Measurements from ENCODE around the gene SPTB. TPM values are rescaled to one million over a fixed set of nuclear protein-coding genes. Genes with fewer than 3 reads are reported as not detected.
A peak's percentile ranks its signal among the peaks of the same experiment; 100 is the strongest.

The SPTB gene
- total and polyA plus RNA-seq, 10 donors: 0.06 to 20.9 (median 3.9) TPM

- DNase-seq: no peak
- TF ChIP-seq POLR2AphosphoS5 (IDR thresholded peaks at IDR 0.05): no peak
- no peak for TF ChIP-seq CTCF (IDR thresholded peaks at IDR 0.05 in 8 of 11, conservative IDR thresholded peaks at IDR 0.05 in 3 of 11)
- no peak for TF ChIP-seq POLR2A (IDR thresholded peaks at IDR 0.05)
- Histone ChIP-seq H3K4me1 (no peaks in the 10 kb centered on the region), H3K4me3 (no peak overlapping the region), H3K36me3 (no peaks in the 10 kb centered on the region), H3K27ac (no peak overlapping the region), H3K9me3 (no peaks in the 10 kb centered on the region), H3K27me3 (replicated peaks in 1 of 7) (no peaks in the 10 kb centered on the region)
- 95 to 100% (median 97%) methylated on average over 2 to 10 of the region's 10 CpGs for WGBS, 5 donors
- intact Hi-C loops (cut with DNase I; ENCODE audit: low total_unique reads): no loop called here
These were observed 80.2 kb downstream of the SPTB start for GRCh38 chr14:64799555-64799954.

- H3K4me3 ChIP-seq: no peak overlapping the region
- H3K27me3 ChIP-seq (replicated peaks in 1 of 7): no peaks in the 10 kb centered on the region
- 89 to 96% (median 94%) methylated on average over 11 of the region's 11 CpGs for WGBS, 5 donors
- H3K4me1 ChIP-seq: no peaks in the 10 kb centered on the region
- DNase-seq: no peak
- no peak overlapping the region for H3K27ac ChIP-seq
- intact Hi-C loops (cut with DNase I; ENCODE audit: low total_unique reads): no loop called here
- H3K36me3 ChIP-seq: no peaks in the 10 kb centered on the region
- no peaks in the 10 kb centered on the region for H3K9me3 ChIP-seq
- TF ChIP-seq CTCF (IDR thresholded peaks at IDR 0.05 in 8 of 11, conservative IDR thresholded peaks at IDR 0.05 in 3 of 11): no peak
These were observed 83.3 kb downstream of the SPTB start for GRCh38 chr14:64796369-64796768.

GRCh38 chr14:64795921-64796320, 83.8 kb downstream of the SPTB start:
- H3K36me3 ChIP-seq: no peaks in the 10 kb centered on the region
- no peak overlapping the region for H3K4me3 ChIP-seq
- intact Hi-C loops (cut with DNase I; ENCODE audit: low total_unique reads): no loop called here
- H3K27ac ChIP-seq: no peak overlapping the region
- no peaks in the 10 kb centered on the region for H3K9me3 ChIP-seq
- H3K4me1 ChIP-seq: no peaks in the 10 kb centered on the region
- TF ChIP-seq POLR2AphosphoS5 (IDR thresholded peaks at IDR 0.05) (no peak), CTCF (IDR thresholded peaks at IDR 0.05 in 8 of 11, conservative IDR thresholded peaks at IDR 0.05 in 3 of 11) (no peak), POLR2A (IDR thresholded peaks at IDR 0.05) (no peak)
- WGBS, 5 donors: 80 to 88% (median 84%) methylated on average over 3 of the region's 3 CpGs
- peak; percentile 49 for DNase-seq
- H3K27me3 ChIP-seq (replicated peaks in 1 of 7): no peaks in the 10 kb centered on the region

GRCh38 chr14:64795211-64795610, 84.5 kb downstream of the SPTB start:
- Histone ChIP-seq H3K4me3 (no peak overlapping the region), H3K27me3 (replicated peaks in 1 of 7) (no peaks in the 10 kb centered on the region), H3K36me3 (no peaks in the 10 kb centered on the region), H3K27ac (no peak overlapping the region), H3K9me3 (no peaks in the 10 kb centered on the region), H3K4me1 (no peaks in the 10 kb centered on the region)
- intact Hi-C loops (cut with DNase I; ENCODE audit: low total_unique reads): no loop called here
- no peak for DNase-seq
- WGBS, 5 donors: 92 to 96% (median 94%) methylated on average over 16 of the region's 16 CpGs
- TF ChIP-seq CTCF (IDR thresholded peaks at IDR 0.05 in 8 of 11, conservative IDR thresholded peaks at IDR 0.05 in 3 of 11) (no peak), POLR2AphosphoS5 (IDR thresholded peaks at IDR 0.05) (no peak), POLR2A (IDR thresholded peaks at IDR 0.05) (no peak)
